Suppressor macrophage treated with lipopolysaccharide for 4 hours (primary cell): Measurements from ENCODE around the gene CACNA1E.
"Not testable (repeated sequence)": the region's sequence is repeated elsewhere in the genome, so short reads cannot be mapped to it uniquely, and the experiment has no call there.

Experiments used
- DNase-seq: peaks from one replicate; pipeline ENCODE4 v3.0.0-alpha.2; 2020

Gene CACNA1E

GRCh38 chr1:181832173-181832880 lies 349.0 kb downstream of the CACNA1E start:
- not testable (repeated sequence) for DNase-seq

GRCh38 chr1:181846001-181846645 lies 362.8 kb downstream of the CACNA1E start:
- no peak for DNase-seq

GRCh38 chr1:181846681-181847080 lies 363.4 kb downstream of the CACNA1E start:
- no peak for DNase-seq

GRCh38 chr1:181849071-181849470 lies 365.8 kb downstream of the CACNA1E start:
- no peak for DNase-seq

GRCh38 chr1:181854212-181854611 lies 370.9 kb downstream of the CACNA1E start:
- not testable (repeated sequence) for DNase-seq

GRCh38 chr1:181855380-181855779 lies 372.1 kb downstream of the CACNA1E start:
- no peak for DNase-seq
